22Rv1 (cell line): ENCODE data around the gene CDC42BPB.

ENCODE experiments used
- CTCF ChIP-seq: fragments of 450-650 bp; IDR thresholded peaks from 2 replicates; pipeline ENCODE4 v1.5.1; 2017; ENCODE audit warnings: mild to moderate bottlenecking
- ZFX ChIP-seq: fragments of 450-650 bp; IDR thresholded peaks from 2 replicates; pipeline ENCODE4 v1.6.1; 2017; ENCODE audit warnings: antibody characterized with exemption, borderline replicate concordance

- TF ChIP-seq CTCF = no peak
- no peak for TF ChIP-seq ZFX
Observed at GRCh38 chr14:102964152-102964730, 93.1 kb downstream of the CDC42BPB start.
